H1 (cell line): ENCODE measurements around the gene NAV3. TPM values are rescaled to one million over a fixed set of nuclear protein-coding genes. Genes with fewer than 3 reads are reported as not detected.

Experiments
- CTCF ChIA-PET: fragments of 300-600 bp; sonication (Branson Sonifier 250); formaldehyde crosslinking; loops from one replicate; lab custom pipeline; 2021; ENCODE audit not compliant: partially characterized antibody; lab: Charles Lee
- POLR2A ChIA-PET: fragments of 300-600 bp; sonication (Branson Sonifier 250); formaldehyde crosslinking; loops from one replicate; lab custom pipeline; 2021; ENCODE audit warnings: inconsistent platforms; ENCODE audit not compliant: partially characterized antibody; lab: Charles Lee
- DNase-seq, 2 experiments: peaks; one replicate each; pipeline versions ENCODE4 v3.0.0 to v3.0.0-alpha.2; 2010 to 2022; ENCODE audit warnings: low spot score in 2 of 2, low read depth in 1 of 2, mixed read lengths in 1 of 2
- FAIRE-seq: peaks from 2 replicates; lab custom pipeline; 2011; peaks lifted over from hg19 to GRCh38; lab: Jason Lieb, UNC
- H2AFZ ChIP-seq: 2 replicates; pipeline ENCODE4 v1.8.1; 2012; ENCODE audit warnings: low read length, inconsistent platforms
- H2AK5ac ChIP-seq: 2 replicates; pipeline ENCODE4 v1.6.1; 2013; ENCODE audit warnings: low read depth, low read length
- H2BK120ac ChIP-seq: replicated peaks from 2 replicates; pipeline ENCODE3; 2013; ENCODE audit warnings: low read depth, low read length, inconsistent platforms
- H2BK12ac ChIP-seq: 2 replicates; pipeline ENCODE4 v1.6.1; 2013; ENCODE audit warnings: low read depth, low read length
- H2BK15ac ChIP-seq: 2 replicates; pipeline ENCODE4 v1.6.1; 2013; ENCODE audit warnings: low read length
- H2BK20ac ChIP-seq: 2 replicates; pipeline ENCODE4 v1.6.1; 2013; ENCODE audit warnings: low read length
- H2BK5ac ChIP-seq: 2 replicates; pipeline ENCODE4 v1.6.1; 2013; ENCODE audit warnings: low read depth, low read length
- H3K14ac ChIP-seq: 2 replicates; pipeline ENCODE4 v1.6.1; 2013; ENCODE audit warnings: inconsistent platforms; ENCODE audit not compliant: insufficient read length
- H3K18ac ChIP-seq: 2 replicates; pipeline ENCODE4 v1.6.1; 2013; ENCODE audit warnings: low read length; ENCODE audit errors: extremely low read depth
- H3K23ac ChIP-seq: 2 replicates; pipeline ENCODE4 v1.6.1; 2013; ENCODE audit warnings: inconsistent platforms; ENCODE audit not compliant: insufficient read length
- H3K23me2 ChIP-seq: 2 replicates; pipeline ENCODE4 v1.6.1; 2013; ENCODE audit warnings: low read depth, low read length
- H3K27ac ChIP-seq: 2 replicates; pipeline ENCODE4 v1.6.1; 2011; ENCODE audit warnings: low read depth, low read length, inconsistent platforms
- H3K27me3 ChIP-seq, 4 experiments: replicated peaks in 1 of 4; 1 replicate in 1 of 4; 2 replicates in 3 of 4; pipeline versions ENCODE4 v1.6.1 to v1.8.1; 2011 to 2013; ENCODE audit warnings: low read length in 3 of 4, mild to moderate bottlenecking in 3 of 4, inconsistent platforms in 2 of 4, mixed read lengths in 2 of 4, moderate library complexity in 1 of 4; ENCODE audit not compliant: control insufficient read depth in 3 of 4, insufficient read depth in 3 of 4; ENCODE audit errors: extremely low read depth in 1 of 4
- H3K36me3 ChIP-seq, 4 experiments: 2 replicates each; pipeline versions ENCODE4 v1.6.1 to v1.8.1; 2011 to 2013; ENCODE audit warnings: mild to moderate bottlenecking in 4 of 4, low read length in 3 of 4, moderate library complexity in 2 of 4, control low read depth in 1 of 4, inconsistent platforms in 1 of 4; ENCODE audit not compliant: insufficient read depth in 4 of 4, control insufficient read depth in 2 of 4
- H3K4ac ChIP-seq: replicated peaks from 2 replicates; pipeline ENCODE3; 2013; ENCODE audit warnings: low read length, low read depth, mixed read lengths, inconsistent platforms; ENCODE audit not compliant: insufficient read length
- H3K4me1 ChIP-seq, 4 experiments: replicated peaks in 1 of 4; 1 replicate in 1 of 4; 2 replicates in 3 of 4; pipeline versions ENCODE4 v1.6.1 to v1.8.1; 2011 to 2013; ENCODE audit warnings: low read length in 3 of 4, inconsistent platforms in 2 of 4, mixed read lengths in 1 of 4; ENCODE audit not compliant: insufficient read depth in 4 of 4, control insufficient read depth in 3 of 4
- H3K4me2 ChIP-seq, 2 experiments: 2 replicates each; pipeline versions ENCODE4 v1.6.1 to v1.8.1; 2011 to 2013; ENCODE audit warnings: low read depth in 2 of 2, low read length in 2 of 2, control low read depth in 1 of 2, inconsistent platforms in 1 of 2, mild to moderate bottlenecking in 1 of 2; ENCODE audit not compliant: insufficient read depth in 1 of 2
- H3K4me3 ChIP-seq, 4 experiments: fragments of 200-600, 300-600 bp in 1 of 4; sonication (generic), shearing (Covaris generic), sonication (Bioruptor Twin) in 1 of 4; 2 replicates each; pipeline versions ENCODE4 v1.5.1 to v1.8.1; 2011 to 2016; ENCODE audit warnings: low read length in 4 of 4, low read depth in 3 of 4, control low read depth in 2 of 4, inconsistent platforms in 2 of 4, mild to moderate bottlenecking in 2 of 4, mixed read lengths in 1 of 4, moderate library complexity in 1 of 4; ENCODE audit not compliant: insufficient read depth in 2 of 4; ENCODE audit errors: extremely low read depth in 1 of 4
- H3K56ac ChIP-seq: replicated peaks from 2 replicates; pipeline ENCODE3; 2013; ENCODE audit warnings: low read depth, mild to moderate bottlenecking, mixed read lengths, low read length, inconsistent platforms; ENCODE audit not compliant: insufficient read length
- H3K79me1 ChIP-seq: 2 replicates; pipeline ENCODE4 v1.6.1; 2013; ENCODE audit warnings: low read depth, low read length, control low read depth
- H3K79me2 ChIP-seq, 2 experiments: 2 replicates each; pipeline versions ENCODE4 v1.6.1 to v1.8.1; 2012 to 2013; ENCODE audit warnings: low read length in 2 of 2, mild to moderate bottlenecking in 2 of 2, inconsistent platforms in 1 of 2; ENCODE audit not compliant: insufficient read depth in 2 of 2, control insufficient read depth in 1 of 2
- H3K9ac ChIP-seq, 4 experiments: replicated peaks in 1 of 4; 1 replicate in 1 of 4; 2 replicates in 3 of 4; pipeline versions ENCODE4 v1.6.1 to v1.8.1; 2011 to 2013; ENCODE audit warnings: low read depth in 3 of 4, low read length in 3 of 4, control low read depth in 2 of 4, mild to moderate bottlenecking in 2 of 4, moderate library complexity in 2 of 4, inconsistent platforms in 1 of 4; ENCODE audit errors: extremely low read depth in 1 of 4
- H3K9me3 ChIP-seq, 2 experiments: 2 replicates each; pipeline versions ENCODE4 v1.6.1 to v1.8.1; 2012 to 2013; ENCODE audit warnings: mild to moderate bottlenecking in 2 of 2, moderate library complexity in 2 of 2, control low read depth in 1 of 2, inconsistent platforms in 1 of 2, low read depth in 1 of 2, low read length in 1 of 2, mixed read lengths in 1 of 2; ENCODE audit not compliant: insufficient read depth in 2 of 2
- H4K20me1 ChIP-seq, 2 experiments: replicated peaks in 1 of 2; 2 replicates each; pipeline versions ENCODE3 to v1.8.1; 2011 to 2013; ENCODE audit warnings: inconsistent platforms in 2 of 2, low read length in 2 of 2, mild to moderate bottlenecking in 1 of 2; ENCODE audit not compliant: insufficient read depth in 2 of 2, control insufficient read depth in 1 of 2
- H4K5ac ChIP-seq: 2 replicates; pipeline ENCODE4 v1.6.1; 2013; ENCODE audit warnings: low read length, low read depth, mixed read lengths, inconsistent platforms; ENCODE audit not compliant: insufficient read length
- H4K8ac ChIP-seq: 2 replicates; pipeline ENCODE4 v1.8.0; 2013; ENCODE audit warnings: mild to moderate bottlenecking, moderate library complexity, low read length, inconsistent platforms; ENCODE audit not compliant: insufficient read depth; ENCODE audit errors: extremely low read depth
- H4K91ac ChIP-seq: replicated peaks from 2 replicates; pipeline ENCODE3; 2013; ENCODE audit warnings: low read length, mixed read lengths, inconsistent platforms; ENCODE audit not compliant: insufficient read length
- BACH1 ChIP-seq: IDR thresholded peaks from 2 replicates; pipeline ENCODE4 v1.6.1; 2012; ENCODE audit warnings: low read length, improper control_type of control experiment
- CBX5 ChIP-seq: fragments of 300-800, 300-1000 bp; sonication (generic); IDR thresholded peaks from 2 replicates; pipeline ENCODE4 v1.7.1; 2016; ENCODE audit warnings: antibody characterized with exemption, low read length, low read depth
- CEBPB ChIP-seq: IDR thresholded peaks from 2 replicates; pipeline ENCODE4 v1.6.1; 2012; ENCODE audit warnings: low read depth, low read length
- EP300 ChIP-seq, 2 experiments: IDR thresholded peaks; 1 replicate in 1 of 2; 2 replicates in 1 of 2; pipeline ENCODE4 v1.6.1; 2011 to 2012; ENCODE audit warnings: low read depth in 2 of 2, low read length in 2 of 2, mild to moderate bottlenecking in 2 of 2, borderline replicate concordance in 1 of 2, inconsistent platforms in 1 of 2, moderate library complexity in 1 of 2
- GABPA ChIP-seq: IDR thresholded peaks from 2 replicates; pipeline ENCODE4 v1.6.1; 2011; ENCODE audit warnings: mild to moderate bottlenecking, low read length, moderate library complexity, borderline replicate concordance; ENCODE audit not compliant: insufficient read depth
- KDM4A ChIP-seq: IDR thresholded peaks from one replicate; pipeline ENCODE4 v1.7.1; 2012; ENCODE audit warnings: low read depth, mild to moderate bottlenecking, moderate library complexity, low read length, inconsistent platforms; ENCODE audit not compliant: severe bottlenecking
- MAX ChIP-seq: IDR thresholded peaks from 2 replicates; pipeline ENCODE4 v1.6.1; 2012; ENCODE audit warnings: inconsistent platforms
- POLR2AphosphoS5 ChIP-seq: IDR thresholded peaks from 2 replicates; pipeline ENCODE4 v1.6.1; 2011; ENCODE audit warnings: low read depth, low read length
- RNF2 ChIP-seq: fragments of 200-900, 300-1000 bp; sonication (generic); IDR thresholded peaks from 2 replicates; pipeline ENCODE4 v1.7.1; 2016; ENCODE audit warnings: borderline replicate concordance, low read depth, mild to moderate bottlenecking, antibody characterized with exemption, low read length; ENCODE audit not compliant: poor library complexity, severe bottlenecking; ENCODE audit errors: missing control alignments
- SIRT6 ChIP-seq: IDR thresholded peaks from one replicate; pipeline ENCODE4 v1.7.1; 2012; ENCODE audit warnings: low read length, inconsistent platforms
- SP4 ChIP-seq: IDR thresholded peaks from 2 replicates; pipeline ENCODE4 v1.6.1; 2012; ENCODE audit warnings: low read length, inconsistent platforms
- TEAD4 ChIP-seq: IDR thresholded peaks from 2 replicates; pipeline ENCODE4 v1.6.1; 2012; ENCODE audit warnings: low read depth, low read length, inconsistent platforms, mixed read lengths
- USF2 ChIP-seq: IDR thresholded peaks from 2 replicates; pipeline ENCODE4 v1.6.1; 2011; ENCODE audit warnings: low read length, improper control_type of control experiment
- WGBS, 2 experiments: shearing (Covaris generic) in 1 of 2; methylation state at CpG; one replicate each; pipeline versions ENCODE4 v1.1.6 to v1.1.7; 2013 to 2015; ENCODE audit warnings: low lambda C conversion rate in 2 of 2, mixed read lengths in 2 of 2, inconsistent platforms in 1 of 2, low coverage in 1 of 2, missing lambda C conversion rate in 1 of 2; ENCODE audit not compliant: insufficient replicate concordance in 2 of 2, insufficient coverage in 1 of 2, insufficient read length in 1 of 2; ENCODE audit errors: extremely low coverage in 1 of 2, missing lambda C conversion rate in 1 of 2; 5-methylcytosine and 5-hydroxymethylcytosine counted together
- polyA plus RNA-seq, 7 experiments: library from polyadenylated mRNA; depleted of rRNA in 3 of 7; stranded (reverse) in 5 of 7; unstranded in 2 of 7; fragments of >200 nt in 5 of 7; fragments of 200-250 nt in 2 of 7; gene quantifications; 1 replicate in 5 of 7; 2 replicates in 1 of 7; 4 replicates in 1 of 7; pipeline versions ENCODE4 v1.2.1 to v1.2.3, GENCODE V29; 2011 to 2013; ENCODE audit warnings: missing spikeins in 2 of 7, mixed read lengths in 2 of 7
- total RNA-seq: library from RNA; stranded (reverse); fragmentation: NEBNext Ultra II Directional; extraction: Animal tissue kit (Norgen Biotek cat#: 25700); gene quantifications from 2 replicates; pipeline ENCODE4 v1.2.1, GENCODE V29; 2021

Gene NAV3
- total and polyA plus RNA-seq, 2 of the 8 experiments (the other 6 are each of a cell fraction or from before 2014, with no cell fraction given) = 0.47 to 5.0 TPM

GRCh38 chr12:78187741-78188140 lies 357.0 kb downstream of the NAV3 start:
- Histone ChIP-seq H4K5ac (no peak overlapping the region), H3K79me2 (no peaks in the 10 kb centered on the region), H3K36me3 (no peaks in the 10 kb centered on the region), H3K23me2 (no peaks in the 10 kb centered on the region), H3K4me1 (peaks cover 0 to 4% (median 0%) of the 10 kb centered on the region in 4 experiments; a peak in 1 of 7 replicates), H3K27ac (no peak overlapping the region), H3K14ac (no peak overlapping the region), H4K8ac (no peak overlapping the region), H2BK20ac (no peak overlapping the region), H2BK15ac (no peak overlapping the region), H3K56ac (no peak overlapping the region), H3K23ac (no peak overlapping the region), H3K4me2 (peak overlapping the region in 1 of 2 experiments; percentile 16; a peak in 1 of 4 replicates), H3K9ac (no peak overlapping the region), H2AK5ac (no peak overlapping the region), H2BK12ac (no peak overlapping the region), H3K4ac (no peak overlapping the region), H3K18ac (no peak overlapping the region), H3K27me3 (no peaks in the 10 kb centered on the region), H3K79me1 (no peaks in the 10 kb centered on the region), H4K20me1 (no peaks in the 10 kb centered on the region), H3K9me3 (no peaks in the 10 kb centered on the region), H2BK120ac (no peak overlapping the region), H4K91ac (no peak overlapping the region), H2AFZ (no peak overlapping the region), H3K4me3 (no peak overlapping the region), H2BK5ac (no peak overlapping the region)
- WGBS, 2 experiments = 57% methylated on average over 2 of the region's 2 CpGs; no CpG with 5 or more reads in 1 of the 2 experiments
- CTCF ChIA-PET = interaction anchor here (1.0 to 1.1 kb wide), 2 partner anchors 41 to 397 kb away, joined by 3 to 4 read pairs; no protein-coding TSS in a partner anchor
- DNase-seq = no peak
- POLR2A ChIA-PET = no interaction called here
- no peak for FAIRE-seq
- no peak for TF ChIP-seq MAX
- TF ChIP-seq TEAD4 = no peak
- no peak for TF ChIP-seq CEBPB
- TF ChIP-seq USF2 = no peak
- TF ChIP-seq KDM4A = no peak
- no peak for TF ChIP-seq SIRT6
- no peak for TF ChIP-seq POLR2AphosphoS5
- TF ChIP-seq SP4 = no peak
- no peak for TF ChIP-seq RNF2
- TF ChIP-seq GABPA = no peak
- TF ChIP-seq CBX5 = no peak
- no peak for TF ChIP-seq BACH1
- no peak for TF ChIP-seq EP300 (IDR thresholded peaks at IDR 0.05; ENCODE audit: borderline replicate concordance in 1 of 2, low read depth in 2 of 2, low read length in 2 of 2)
